Activated naive CD8-positive, alpha-beta T cell treated with anti-CD3 and anti-CD28 coated beads, Interleukin-2, amount 50 U/mL, for 24 hours (primary cell): ENCODE data around the gene MEGF11.

Experiments used
- ATAC-seq: fragments of 150-1000 bp; cut with Tn5 transposase; one replicate; pipeline ENCODE4 v1.10.0; 2021
- DNase-seq: peaks from one replicate; pipeline ENCODE4 v3.0.0; 2021
- H3K27ac Mint-ChIP-seq: one replicate; pipeline ENCODE4 v1.8.0; 2021; ENCODE audit warnings: mild to moderate bottlenecking, mixed read lengths
- H3K27me3 Mint-ChIP-seq: one replicate; pipeline ENCODE4 v1.8.0; 2021; ENCODE audit warnings: mixed read lengths
- H3K36me3 Mint-ChIP-seq: one replicate; pipeline ENCODE4 v1.8.0; 2021; ENCODE audit warnings: low read depth, mixed read lengths
- H3K4me1 Mint-ChIP-seq: one replicate; pipeline ENCODE4 v1.8.0; 2021; ENCODE audit warnings: mixed read lengths
- H3K4me3 Mint-ChIP-seq: one replicate; pipeline ENCODE4 v1.8.0; 2021; ENCODE audit warnings: mild to moderate bottlenecking, moderate library complexity, mixed read lengths
- H3K9me3 Mint-ChIP-seq: one replicate; pipeline ENCODE4 v1.8.0; 2021; ENCODE audit warnings: mixed read lengths

The MEGF11 gene

DNA sequence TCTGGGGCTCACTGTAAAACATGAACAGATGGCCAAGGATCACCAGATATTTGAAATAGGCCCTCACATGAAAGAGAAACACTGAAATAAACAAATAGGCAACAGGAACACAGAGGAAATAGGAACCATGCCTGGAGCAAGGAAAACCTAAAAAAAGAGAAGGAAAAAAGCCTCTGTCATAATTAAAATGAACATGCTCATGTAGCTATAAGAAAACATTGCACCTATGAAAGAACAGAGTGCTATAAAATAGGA lies 281.9 kb downstream of the MEGF11 start:
- Mint-ChIP-seq H3K4me3 (no peak overlapping the region), H3K36me3 (no peaks in the 10 kb centered on the region), H3K27me3 (peaks cover 22% of the 10 kb centered on the region), H3K27ac (no peak overlapping the region), H3K9me3 (no peaks in the 10 kb centered on the region), H3K4me1 (no peaks in the 10 kb centered on the region)
- ATAC-seq (no peak), DNase-seq (no peak)

DNA sequence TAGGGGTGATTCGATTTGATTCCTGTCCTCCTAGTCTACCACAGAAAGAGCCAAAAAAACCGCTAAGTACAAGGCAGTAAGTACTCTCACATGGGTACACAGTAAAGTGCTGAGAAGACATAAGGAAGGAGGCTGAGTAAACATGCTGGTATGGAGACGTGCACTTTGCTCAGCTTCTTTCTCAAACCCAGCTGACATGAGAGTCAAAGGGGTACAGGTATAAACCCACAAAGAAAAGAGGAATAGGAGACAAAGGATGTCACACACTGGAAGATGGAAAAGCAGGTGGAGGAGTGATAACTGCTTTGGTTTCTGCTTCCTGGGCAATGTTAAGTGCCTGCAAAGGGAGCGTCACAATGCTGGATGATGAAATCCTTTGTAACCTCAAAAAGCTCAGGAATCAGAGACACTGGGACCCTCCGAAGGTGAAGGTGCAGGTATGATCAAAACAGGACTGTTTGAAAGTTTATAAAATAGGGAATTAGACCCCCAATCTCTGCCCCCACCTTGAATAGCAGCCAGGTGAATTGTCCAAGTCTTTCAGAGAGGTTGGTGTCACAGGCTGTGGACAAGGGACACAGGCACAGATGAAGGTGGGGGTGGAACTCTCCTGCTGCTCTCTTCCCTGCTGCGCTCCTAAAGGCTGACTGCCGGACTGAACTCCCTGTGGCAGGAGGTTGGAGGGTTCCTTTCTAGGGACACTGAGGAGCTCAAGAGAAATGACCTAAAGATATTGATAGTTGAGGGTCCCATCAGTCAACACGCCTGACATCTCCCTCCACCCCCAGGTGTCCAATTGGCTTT lies 282.4 kb downstream of the MEGF11 start:
- Mint-ChIP-seq H3K27ac (no peak overlapping the region), H3K27me3 (peaks cover 22% of the 10 kb centered on the region), H3K9me3 (no peaks in the 10 kb centered on the region), H3K4me1 (no peaks in the 10 kb centered on the region), H3K36me3 (no peaks in the 10 kb centered on the region), H3K4me3 (no peak overlapping the region)
- DNase-seq (no peak), ATAC-seq (no peak)

DNA sequence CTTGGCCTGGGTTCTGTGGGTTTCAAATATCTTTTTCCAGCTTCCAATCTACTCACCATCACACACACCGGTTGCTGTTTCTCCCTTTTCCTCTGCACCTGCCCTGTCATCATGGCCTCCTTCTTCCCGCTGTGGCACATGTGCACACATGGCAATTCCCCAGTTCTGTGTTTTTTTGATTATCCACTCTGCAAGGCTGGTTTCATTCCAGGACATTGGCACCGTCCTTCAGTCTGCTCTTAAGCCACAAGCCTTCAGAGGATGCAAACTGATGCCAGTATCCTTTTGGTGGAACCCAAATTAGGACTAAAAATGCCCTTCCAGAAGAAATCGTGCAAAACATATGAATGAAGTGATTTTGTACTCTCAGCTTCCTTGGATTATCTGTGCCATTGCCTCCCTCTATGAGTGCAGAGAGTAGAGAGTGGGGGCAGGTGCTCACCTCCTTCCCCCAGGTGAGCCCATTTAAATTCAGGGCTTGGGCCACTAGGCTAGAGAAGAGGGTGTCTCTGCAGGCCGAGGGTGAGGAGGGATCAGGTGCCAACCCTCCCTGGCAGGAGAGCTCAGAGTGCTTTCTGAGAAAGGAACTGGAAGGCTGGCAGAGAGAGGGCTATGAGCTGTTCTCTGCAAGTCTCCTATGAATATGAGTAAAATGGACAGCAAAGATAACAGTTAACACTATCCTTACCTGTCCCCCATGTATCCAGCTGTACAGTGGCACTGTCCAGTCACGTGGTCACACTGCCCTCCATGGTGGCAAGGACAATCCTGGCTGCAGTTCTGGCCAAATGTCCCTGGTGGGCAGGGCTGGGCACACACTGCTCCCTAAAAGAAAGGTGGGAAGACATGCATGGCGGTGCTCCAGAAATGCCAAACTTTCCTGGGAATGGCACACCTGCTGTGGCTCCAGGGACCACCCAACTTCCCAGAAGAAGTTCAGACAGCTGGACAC lies 283.4 kb downstream of the MEGF11 start:
- Mint-ChIP-seq H3K27me3 (peaks cover 22% of the 10 kb centered on the region), H3K9me3 (no peaks in the 10 kb centered on the region), H3K4me1 (no peaks in the 10 kb centered on the region), H3K36me3 (no peaks in the 10 kb centered on the region), H3K4me3 (no peak overlapping the region), H3K27ac (no peak overlapping the region)
- no peak for ATAC-seq
- no peak for DNase-seq

DNA sequence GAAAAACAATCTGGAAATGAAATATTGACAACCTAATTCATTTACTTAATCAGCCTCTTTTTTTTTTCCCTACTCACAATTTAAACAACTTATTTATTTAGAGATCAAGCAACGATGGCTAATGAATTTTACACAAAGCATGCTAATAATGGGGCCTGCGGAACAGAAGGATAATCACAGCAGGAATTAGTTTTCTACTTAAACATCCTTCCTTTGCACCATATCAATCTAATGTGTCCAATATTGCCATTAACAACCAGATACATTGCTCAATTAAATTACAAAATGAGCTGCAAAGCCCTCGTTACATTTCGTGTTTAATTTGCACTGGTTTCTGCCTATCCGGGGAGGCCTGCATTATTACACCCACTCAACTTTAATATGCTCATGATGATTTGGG lies 285.0 kb downstream of the MEGF11 start:
- H3K4me3 Mint-ChIP-seq, result no peak overlapping the region
- no peak overlapping the region for H3K27ac Mint-ChIP-seq

DNA sequence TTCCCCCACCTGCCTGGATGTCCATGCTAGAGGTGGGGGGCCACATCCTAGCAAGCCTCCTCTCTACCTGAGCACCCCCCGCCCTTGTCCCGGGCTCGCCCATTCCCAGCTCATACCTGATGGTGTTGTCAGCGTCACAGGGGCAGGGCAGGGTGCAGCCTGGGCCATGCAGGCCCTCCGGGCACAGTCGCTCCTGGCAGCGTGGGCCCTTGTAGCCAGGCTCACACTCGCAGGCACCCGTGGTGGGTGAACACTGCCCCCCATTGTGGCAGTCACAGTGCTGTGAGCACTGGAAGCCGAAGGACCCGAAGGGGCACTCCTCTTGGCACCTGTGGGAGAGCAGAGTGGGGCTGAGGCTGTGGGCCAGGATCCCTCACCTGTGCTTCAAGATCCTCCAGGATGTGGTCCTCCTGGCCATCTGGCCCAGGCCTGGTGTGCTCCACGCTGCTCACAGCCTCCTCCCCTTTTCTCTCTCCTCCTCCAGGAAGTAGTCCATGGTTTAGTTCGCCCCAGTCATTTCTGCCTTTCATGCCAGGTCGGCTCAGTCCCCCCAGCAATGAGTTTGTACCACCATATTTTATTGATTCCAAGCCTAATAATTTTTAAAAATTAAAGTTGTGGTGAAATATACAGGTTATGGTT lies 288.6 kb downstream of the MEGF11 start:
- Mint-ChIP-seq H3K4me1 (no peaks in the 10 kb centered on the region), H3K36me3 (no peaks in the 10 kb centered on the region), H3K27ac (no peak overlapping the region), H3K27me3 (peaks cover 9% of the 10 kb centered on the region), H3K4me3 (no peak overlapping the region), H3K9me3 (no peaks in the 10 kb centered on the region)
- ATAC-seq (no peak), DNase-seq (no peak)

More for the DNA sequence above, 285.0 kb downstream of the MEGF11 start:
- ATAC-seq (no peak), DNase-seq (no peak)
- H3K4me1 Mint-ChIP-seq, result no peaks in the 10 kb centered on the region
- peaks cover 18% of the 10 kb centered on the region for H3K27me3 Mint-ChIP-seq
- H3K36me3 Mint-ChIP-seq, result no peaks in the 10 kb centered on the region
- H3K9me3 Mint-ChIP-seq, result no peaks in the 10 kb centered on the region

DNA sequence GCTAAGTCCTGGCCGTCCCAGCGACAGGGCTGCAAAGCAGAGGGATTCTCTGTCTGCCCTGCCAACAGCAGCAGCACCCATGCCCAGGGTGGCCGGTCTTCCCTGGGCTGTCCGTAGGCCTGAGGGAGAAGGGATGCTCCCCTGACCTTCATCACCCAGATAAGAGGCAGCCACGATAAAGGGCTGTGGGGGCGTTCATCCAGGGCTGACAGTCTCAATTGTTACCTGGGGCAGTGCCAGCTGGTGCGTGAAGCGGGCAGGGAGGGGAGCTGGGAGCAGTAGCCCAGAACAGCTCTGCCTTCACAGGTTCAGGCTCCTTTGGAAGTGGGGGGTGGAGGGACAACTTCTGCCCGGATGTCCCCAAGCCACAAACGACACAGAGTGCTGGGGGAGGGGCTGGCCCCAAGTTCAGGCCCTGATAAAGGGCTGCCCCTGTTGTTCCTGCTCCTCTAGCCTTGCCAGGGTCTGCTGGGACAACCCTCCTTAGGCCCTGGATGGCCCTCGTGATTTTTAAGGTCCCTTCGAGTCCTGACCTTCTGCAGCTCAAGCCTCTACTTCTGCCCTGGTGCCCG lies 289.6 kb downstream of the MEGF11 start:
- no peak for DNase-seq
- Mint-ChIP-seq H3K27ac (no peak overlapping the region), H3K9me3 (no peaks in the 10 kb centered on the region), H3K27me3 (peaks cover 8% of the 10 kb centered on the region), H3K4me3 (no peak overlapping the region), H3K36me3 (no peaks in the 10 kb centered on the region), H3K4me1 (no peaks in the 10 kb centered on the region)
- ATAC-seq, result no peak

DNA sequence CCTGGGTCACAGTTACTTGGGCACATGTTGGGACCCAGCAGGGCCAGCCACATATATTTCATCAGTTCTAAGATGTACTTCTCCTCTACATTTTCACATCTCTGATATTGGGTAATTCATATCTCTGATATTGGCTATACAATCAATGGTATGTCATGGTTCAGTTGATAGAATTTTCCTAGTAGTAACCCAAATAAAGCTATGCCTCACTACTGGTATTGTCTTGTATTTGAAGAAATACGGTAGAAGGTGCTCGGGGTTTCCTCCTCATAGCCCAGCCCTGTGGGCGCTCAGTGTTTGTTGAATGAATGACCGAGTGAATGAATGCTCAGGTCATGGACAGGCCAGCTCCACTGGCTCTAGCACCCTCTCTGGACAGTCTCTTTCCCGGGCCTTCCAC lies 290.2 kb downstream of the MEGF11 start:
- Mint-ChIP-seq H3K4me1 (no peaks in the 10 kb centered on the region), H3K4me3 (no peak overlapping the region), H3K27me3 (peaks cover 6% of the 10 kb centered on the region), H3K9me3 (no peaks in the 10 kb centered on the region), H3K27ac (no peak overlapping the region), H3K36me3 (no peaks in the 10 kb centered on the region)
- ATAC-seq, result no peak
- no peak for DNase-seq

DNA sequence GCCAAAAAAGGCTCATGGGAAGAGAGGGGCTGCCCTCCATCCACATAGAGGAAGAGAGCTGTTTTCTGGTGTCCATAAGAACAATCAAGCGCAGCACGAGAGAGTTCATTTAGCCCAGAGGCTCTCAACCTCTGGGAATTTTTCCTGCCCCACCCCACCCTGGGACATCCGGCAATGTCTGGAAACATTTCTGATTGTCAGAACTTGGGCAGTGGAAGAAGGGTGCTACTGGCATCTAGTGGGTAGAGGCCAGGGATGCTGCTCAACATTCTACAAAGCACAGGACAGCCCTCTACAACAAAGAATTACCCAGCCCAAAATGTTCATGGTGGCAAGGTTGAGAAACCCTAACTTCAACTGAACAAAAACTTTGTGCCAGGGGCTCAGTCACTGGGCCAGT lies 291.4 kb downstream of the MEGF11 start:
- no peaks in the 10 kb centered on the region for H3K36me3 Mint-ChIP-seq
- ATAC-seq (no peak), DNase-seq (no peak)
- no peaks in the 10 kb centered on the region for H3K9me3 Mint-ChIP-seq
- H3K4me3 Mint-ChIP-seq, result no peak overlapping the region
- H3K4me1 Mint-ChIP-seq, result no peaks in the 10 kb centered on the region
- peaks cover under 1% of the 10 kb centered on the region for H3K27me3 Mint-ChIP-seq
- H3K27ac Mint-ChIP-seq, result no peak overlapping the region

DNA sequence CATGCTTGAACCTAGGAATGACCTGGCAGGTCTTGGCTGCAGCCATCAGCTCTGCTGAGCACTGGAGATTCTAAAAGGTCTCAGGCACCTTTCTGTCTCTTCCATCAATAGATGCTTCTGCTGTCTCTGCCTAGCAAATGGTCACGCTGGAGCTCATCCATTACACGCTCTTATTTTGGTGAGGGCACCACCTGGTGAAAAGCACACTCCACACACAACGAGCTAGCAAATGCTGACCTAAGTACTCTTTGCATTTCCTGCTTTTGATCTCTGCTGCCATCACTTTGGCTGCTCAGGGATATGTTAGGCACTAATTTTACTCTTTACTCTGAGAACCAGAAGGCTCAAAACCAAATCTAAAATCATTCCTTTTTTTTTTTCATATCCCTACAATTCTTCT lies 293.0 kb downstream of the MEGF11 start:
- H3K4me1 Mint-ChIP-seq, result no peaks in the 10 kb centered on the region
- H3K36me3 Mint-ChIP-seq, result no peaks in the 10 kb centered on the region
- no peak for ATAC-seq
- H3K27ac Mint-ChIP-seq, result no peak overlapping the region
- no peak overlapping the region for H3K4me3 Mint-ChIP-seq
- H3K9me3 Mint-ChIP-seq, result no peaks in the 10 kb centered on the region
- DNase-seq, result no peak
- no peaks in the 10 kb centered on the region for H3K27me3 Mint-ChIP-seq

DNA sequence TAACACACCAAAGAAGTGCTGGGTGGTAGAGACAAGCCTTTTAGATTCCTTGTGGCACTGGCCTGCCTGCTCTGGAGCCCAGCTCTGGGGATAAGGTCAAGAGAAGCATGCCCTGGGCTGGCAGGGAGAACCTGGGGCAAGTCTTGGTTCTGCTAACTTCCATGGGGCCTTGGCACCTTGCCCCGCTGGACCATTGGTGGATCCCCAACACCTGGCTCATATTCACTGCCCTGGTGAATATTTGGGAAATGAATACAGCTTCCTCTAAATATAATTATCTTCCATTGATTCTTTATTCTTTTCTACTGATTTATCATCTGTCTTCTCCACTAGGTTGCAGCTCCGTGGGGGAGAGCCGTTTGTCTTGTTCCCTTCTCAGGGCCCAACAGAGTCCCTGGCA lies 294.7 kb downstream of the MEGF11 start:
- no peak for ATAC-seq

DNA sequence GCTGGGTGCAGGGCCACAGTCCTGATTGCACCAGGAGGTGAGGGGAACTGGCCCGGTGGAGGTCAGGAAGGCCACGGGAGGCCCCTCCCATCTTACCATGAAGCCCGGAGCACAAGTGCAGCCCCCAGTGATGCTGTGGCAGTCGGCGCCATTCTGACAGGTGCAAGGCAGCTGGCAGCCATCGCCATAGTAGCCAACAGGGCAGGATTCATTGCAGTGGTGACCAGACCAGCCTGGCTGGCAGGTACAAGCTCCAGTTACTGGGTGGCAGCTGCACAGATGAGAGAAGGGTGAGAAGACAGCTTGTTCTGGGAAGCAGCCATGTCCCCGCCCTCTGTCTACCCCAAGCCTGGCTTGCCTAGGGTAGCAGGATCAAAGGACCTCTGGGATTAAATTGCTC lies 296.1 kb downstream of the MEGF11 start:
- no peak for ATAC-seq
- Mint-ChIP-seq H3K27me3 (no peaks in the 10 kb centered on the region), H3K9me3 (no peaks in the 10 kb centered on the region), H3K4me3 (no peak overlapping the region), H3K36me3 (no peaks in the 10 kb centered on the region), H3K4me1 (no peaks in the 10 kb centered on the region), H3K27ac (no peak overlapping the region)
- no peak for DNase-seq

More for the DNA sequence above, 294.7 kb downstream of the MEGF11 start:
- H3K27me3 Mint-ChIP-seq, result no peaks in the 10 kb centered on the region
- no peak overlapping the region for H3K4me3 Mint-ChIP-seq
- no peak overlapping the region for H3K27ac Mint-ChIP-seq
- H3K9me3 Mint-ChIP-seq, result no peaks in the 10 kb centered on the region
- no peaks in the 10 kb centered on the region for H3K4me1 Mint-ChIP-seq
- no peaks in the 10 kb centered on the region for H3K36me3 Mint-ChIP-seq
- DNase-seq, result no peak

DNA sequence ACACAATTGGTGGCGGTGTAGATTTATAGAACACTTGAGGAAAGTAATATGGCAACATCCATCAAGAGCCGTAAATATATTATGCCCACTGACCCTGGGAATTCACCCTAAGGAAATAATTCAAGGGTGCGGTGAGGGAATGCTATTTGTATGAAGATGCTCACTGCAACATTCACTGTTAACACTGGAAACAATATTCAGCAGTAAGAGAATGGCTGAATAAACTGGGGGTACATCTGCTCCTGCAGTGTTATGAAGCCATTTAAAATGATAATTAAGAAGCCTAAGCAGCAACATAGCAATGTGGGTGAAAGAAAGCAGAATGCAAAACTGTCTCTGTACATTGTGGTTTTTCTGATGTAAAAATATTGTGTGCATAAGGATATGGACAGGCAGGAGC lies 296.7 kb downstream of the MEGF11 start:
- Mint-ChIP-seq H3K36me3 (no peaks in the 10 kb centered on the region), H3K27ac (no peak overlapping the region), H3K4me1 (no peaks in the 10 kb centered on the region), H3K27me3 (no peaks in the 10 kb centered on the region), H3K4me3 (no peak overlapping the region), H3K9me3 (no peaks in the 10 kb centered on the region)
- ATAC-seq, result no peak
- DNase-seq, result no peak

DNA sequence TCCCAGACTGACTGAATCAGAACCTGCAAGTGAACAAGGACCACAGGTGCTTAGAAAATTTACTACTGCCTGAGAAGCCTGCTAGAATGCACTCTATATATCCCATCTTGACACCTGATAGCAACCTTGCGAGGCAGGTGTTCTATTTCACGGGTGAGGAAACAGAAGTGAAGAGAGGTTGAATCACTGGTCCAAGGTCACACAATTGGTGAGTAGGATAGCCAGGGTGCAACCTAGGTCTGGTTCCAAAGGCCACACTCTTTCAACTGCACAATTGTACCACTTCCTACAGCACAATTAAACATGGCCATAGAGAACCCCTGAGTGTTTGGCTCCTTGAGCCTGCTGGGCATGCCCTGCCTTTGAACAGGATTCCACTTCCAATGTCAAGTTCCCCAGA lies 297.2 kb downstream of the MEGF11 start:
- DNase-seq, result no peak

DNA sequence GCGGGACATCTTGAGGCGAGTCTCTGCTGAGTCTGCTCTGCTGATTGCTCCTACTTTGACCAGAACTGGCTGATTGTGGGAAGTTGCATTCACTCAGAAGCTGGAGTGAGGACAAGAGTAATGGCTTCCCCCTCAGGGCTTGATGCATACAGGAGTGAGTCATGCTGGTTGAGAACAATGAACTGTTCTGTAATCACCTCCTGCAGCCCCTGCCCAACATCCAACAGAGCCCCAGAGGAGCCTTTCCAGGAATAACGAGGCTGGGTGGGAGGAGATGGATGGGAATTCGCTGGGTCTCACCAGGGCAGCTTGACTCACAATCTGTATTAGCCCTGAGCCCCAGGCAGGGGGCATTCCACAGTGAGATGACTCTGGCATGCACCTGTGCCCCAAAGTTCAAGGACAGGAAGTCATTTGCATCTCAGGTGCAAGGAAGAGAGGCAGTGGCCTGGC lies 299.2 kb downstream of the MEGF11 start:
- H3K36me3 Mint-ChIP-seq, result no peaks in the 10 kb centered on the region
- no peaks in the 10 kb centered on the region for H3K27me3 Mint-ChIP-seq
- no peak for ATAC-seq
- no peaks in the 10 kb centered on the region for H3K4me1 Mint-ChIP-seq
- H3K9me3 Mint-ChIP-seq, result no peaks in the 10 kb centered on the region
- H3K4me3 Mint-ChIP-seq, result no peak overlapping the region
- no peak for DNase-seq
- H3K27ac Mint-ChIP-seq, result no peak overlapping the region

More for the DNA sequence above, 297.2 kb downstream of the MEGF11 start:
- Mint-ChIP-seq H3K36me3 (no peaks in the 10 kb centered on the region), H3K4me3 (no peak overlapping the region), H3K4me1 (no peaks in the 10 kb centered on the region), H3K9me3 (no peaks in the 10 kb centered on the region), H3K27me3 (no peaks in the 10 kb centered on the region), H3K27ac (no peak overlapping the region)
- no peak for ATAC-seq
